SU-DHL-6 (cell line): ENCODE results near the gene ZFX.
"Not testable (repeated sequence)": the region's sequence is repeated elsewhere in the genome, so short reads cannot be mapped to it uniquely, and the experiment has no call there.

Source experiments
- H2AFZ ChIP-seq: fragments of 200-600 bp; sonication (generic); 2 replicates; pipeline ENCODE4 v1.6.1; 2014; ENCODE audit warnings: low read depth, mild to moderate bottlenecking, moderate library complexity, mixed read lengths, antibody characterized with exemption, low read length; ENCODE audit not compliant: severe bottlenecking
- H3F3A ChIP-seq: fragments of 200-600 bp; shearing (Covaris generic); 2 replicates; pipeline ENCODE4 v1.6.0; 2016; ENCODE audit warnings: antibody characterized with exemption, mild to moderate bottlenecking; ENCODE audit not compliant: insufficient read depth
- H3K27ac ChIP-seq: fragments of 200-600 bp; sonication (generic); 2 replicates; pipeline ENCODE4 v1.5.1; 2016; ENCODE audit warnings: low read depth, mild to moderate bottlenecking, low read length, moderate library complexity, mixed read lengths
- H3K27me3 ChIP-seq: fragments of 200-600 bp; sonication (generic), shearing (Covaris generic); 2 replicates; pipeline ENCODE4 v1.6.0; 2014; ENCODE audit warnings: mild to moderate bottlenecking, low read length
- H3K36me3 ChIP-seq: fragments of 200-600 bp; sonication (generic); 2 replicates; pipeline ENCODE4 v1.6.1; 2014; ENCODE audit warnings: mild to moderate bottlenecking, low read length, mixed read lengths
- H3K4me2 ChIP-seq: fragments of 300-600, 200-600 bp; shearing (Covaris generic), sonication (generic); 2 replicates; pipeline ENCODE4 v1.6.0; 2014; ENCODE audit warnings: low read length, low read depth, mild to moderate bottlenecking; ENCODE audit not compliant: poor library complexity, severe bottlenecking
- H3K4me3 ChIP-seq: fragments of 200-600 bp; sonication (generic); 2 replicates; pipeline ENCODE4 v1.5.1; 2014; ENCODE audit warnings: antibody characterized with exemption, low read length, mild to moderate bottlenecking, mixed read lengths; ENCODE audit not compliant: insufficient read depth, poor library complexity, severe bottlenecking
- H3K79me2 ChIP-seq: fragments of 200-600 bp; sonication (generic); 2 replicates; pipeline ENCODE4 v1.6.1; 2014; ENCODE audit warnings: mild to moderate bottlenecking, low read length, moderate library complexity; ENCODE audit not compliant: insufficient read depth
- H3K9ac ChIP-seq: fragments of 200-600 bp; sonication (generic); 2 replicates; pipeline ENCODE4 v1.7.0; 2014; ENCODE audit warnings: mild to moderate bottlenecking, low read length
- H3K9me2 ChIP-seq: fragments of 200-600 bp; sonication (generic); replicated peaks from 2 replicates; pipeline ENCODE4 v1.6.1; 2014; ENCODE audit warnings: low read length; ENCODE audit not compliant: insufficient read depth
- H3K9me3 ChIP-seq: fragments of 200-600 bp; sonication (generic); 2 replicates; pipeline ENCODE4 v1.6.1; 2014; ENCODE audit warnings: low read length, mixed read lengths; ENCODE audit not compliant: insufficient read depth
- H4K20me1 ChIP-seq: fragments of 200-600 bp; sonication (generic); 2 replicates; pipeline ENCODE4 v1.6.1; 2014; ENCODE audit warnings: low read depth, mild to moderate bottlenecking, antibody characterized with exemption, low read length, moderate library complexity, mixed read lengths
- CTCF ChIP-seq: fragments of 200-600 bp; sonication (generic); IDR thresholded peaks from one replicate; pipeline ENCODE4 v1.5.1; 2017; ENCODE audit warnings: antibody characterized with exemption, mild to moderate bottlenecking, low read length, moderate library complexity; ENCODE audit not compliant: insufficient read depth, poor library complexity, severe bottlenecking
- EZH2phosphoT487 ChIP-seq: fragments of 200-600 bp; sonication (generic), shearing (Covaris generic); conservative IDR thresholded peaks from 2 replicates; pipeline ENCODE4 v1.6.1; 2018; ENCODE audit warnings: mild to moderate bottlenecking, antibody characterized with exemption, low read length, moderate library complexity, mixed read lengths

Gene ZFX

GRCh38 chrX:24125028-24125612 lies 24.4 kb upstream of the ZFX start:
- Histone ChIP-seq H2AFZ (no peak overlapping the region), H3K4me2 (no peak overlapping the region), H3F3A (no peaks in the 10 kb centered on the region), H4K20me1 (no peaks in the 10 kb centered on the region), H3K27ac (no peak overlapping the region), H3K36me3 (no peaks in the 10 kb centered on the region), H3K9me3 (no peaks in the 10 kb centered on the region), H3K79me2 (no peaks in the 10 kb centered on the region), H3K4me3 (no peak overlapping the region), H3K9ac (no peak overlapping the region), H3K27me3 (no peaks in the 10 kb centered on the region), H3K9me2 (no peaks in the 10 kb centered on the region)
- TF ChIP-seq EZH2phosphoT487 (no peak), CTCF (no peak)

GRCh38 chrX:24131476-24131875 lies 18.1 kb upstream of the ZFX start:
- Histone ChIP-seq H3K79me2 (no peaks in the 10 kb centered on the region), H3K4me2 (no peak overlapping the region), H2AFZ (no peak overlapping the region), H4K20me1 (no peaks in the 10 kb centered on the region), H3K9ac (no peak overlapping the region), H3K9me3 (no peaks in the 10 kb centered on the region), H3K27ac (no peak overlapping the region), H3K4me3 (no peak overlapping the region), H3K27me3 (no peaks in the 10 kb centered on the region), H3K36me3 (no peaks in the 10 kb centered on the region), H3F3A (no peaks in the 10 kb centered on the region), H3K9me2 (no peaks in the 10 kb centered on the region)
- TF ChIP-seq CTCF: no peak
- TF ChIP-seq EZH2phosphoT487: no peak

- Histone ChIP-seq H3K27me3 (no peaks in the 10 kb centered on the region), H3K79me2 (no peaks in the 10 kb centered on the region), H3K9me2 (no peaks in the 10 kb centered on the region), H3K9ac (no peak overlapping the region), H3F3A (no peaks in the 10 kb centered on the region), H2AFZ (no peak overlapping the region), H3K4me3 (no peak overlapping the region), H3K36me3 (no peaks in the 10 kb centered on the region), H4K20me1 (no peaks in the 10 kb centered on the region), H3K9me3 (no peaks in the 10 kb centered on the region), H3K27ac (no peak overlapping the region), H3K4me2 (no peak overlapping the region)
- no peak for TF ChIP-seq CTCF
- no peak for TF ChIP-seq EZH2phosphoT487
These were observed 16.2 kb upstream of the ZFX start for GRCh38 chrX:24133312-24133711.

- not testable (repeated sequence) for H3K27ac ChIP-seq, H3K4me2 ChIP-seq
These were observed 13.8 kb upstream of the ZFX start for GRCh38 chrX:24135768-24136167.

More at GRCh38 chrX:24135768-24136167, 13.8 kb upstream of the ZFX start:
- H3K36me3 ChIP-seq, H4K20me1 ChIP-seq, H3K9me2 ChIP-seq, H3F3A ChIP-seq, H3K9me3 ChIP-seq, H3K27me3 ChIP-seq, H3K4me3 ChIP-seq, H3K9ac ChIP-seq, H2AFZ ChIP-seq, H3K79me2 ChIP-seq: not testable (repeated sequence)
